HEK293 (cell line): ENCODE measurements around the gene GPR37.

Source experiments
- CTCF ChIA-PET: fragments of 350-600 bp; formaldehyde crosslinking; extraction: SDS; loops from one replicate; lab custom pipeline; 2021; ENCODE audit warnings: antibody characterized with exemption; lab: Yijun Ruan, JAX
- POLR2A ChIA-PET: fragments of 300-600 bp; formaldehyde crosslinking; extraction: SDS; loops from one replicate; lab custom pipeline; 2020; ENCODE audit warnings: antibody characterized with exemption, inconsistent platforms; lab: Yijun Ruan, JAX
- H3K27ac ChIP-seq: fragments of 200-500 bp; sonication (Bioruptor generic); 2 replicates; pipeline ENCODE4 v1.5.1; 2014; ENCODE audit warnings: low read depth, low read length, control low read depth, inconsistent platforms; ENCODE audit errors: extremely low read depth
- H3K36me3 ChIP-seq, 2 experiments: fragments of 200-500 bp in 1 of 2; sonication (Bioruptor generic) in 1 of 2; 1 replicate in 1 of 2; 2 replicates in 1 of 2; pipeline ENCODE4 v1.5.1; 2014 to 2017; ENCODE audit warnings: inconsistent platforms in 2 of 2, low read length in 2 of 2; ENCODE audit not compliant: control insufficient read depth in 2 of 2, insufficient read depth in 1 of 2
- H3K4me1 ChIP-seq: fragments of 200-500 bp; sonication (Bioruptor generic); 2 replicates; pipeline ENCODE4 v1.5.1; 2014; ENCODE audit warnings: mild to moderate bottlenecking, low read length, inconsistent platforms; ENCODE audit not compliant: control insufficient read depth, insufficient read depth
- H3K4me3 ChIP-seq: 2 replicates; pipeline ENCODE4 v1.5.1; 2011; ENCODE audit warnings: low read depth, mild to moderate bottlenecking, control low read depth, low read length, moderate library complexity
- H3K9me3 ChIP-seq: fragments of 200-500 bp; sonication (Bioruptor generic); 2 replicates; pipeline ENCODE4 v1.5.1; 2014; ENCODE audit warnings: low read depth, low read length, inconsistent platforms; ENCODE audit not compliant: control insufficient read depth, insufficient read depth
- CTCF ChIP-seq: fragments of 450-650 bp; formaldehyde crosslinking; IDR thresholded peaks from 2 replicates; pipeline ENCODE4 v1.5.1; 2016; ENCODE audit warnings: missing biosample characterization, missing genetic modification characterization
- FEZF1 ChIP-seq: fragments of 450-650 bp; formaldehyde crosslinking; IDR thresholded peaks from 2 replicates; pipeline ENCODE4 v1.5.1; 2016; ENCODE audit warnings: missing biosample characterization, missing genetic modification characterization
- KLF1 ChIP-seq: fragments of 450-650 bp; formaldehyde crosslinking; IDR thresholded peaks from 2 replicates; pipeline ENCODE4 v1.5.1; 2016; ENCODE audit warnings: missing biosample characterization, missing genetic modification characterization
- KLF7 ChIP-seq: fragments of 450-650 bp; formaldehyde crosslinking; IDR thresholded peaks from 2 replicates; pipeline ENCODE4 v1.5.1; 2016; ENCODE audit warnings: missing biosample characterization, missing genetic modification characterization, borderline replicate concordance
- MYNN ChIP-seq: fragments of 450-650 bp; formaldehyde crosslinking; IDR thresholded peaks from 2 replicates; pipeline ENCODE4 v1.5.1; 2016; ENCODE audit warnings: missing biosample characterization, missing genetic modification characterization, borderline replicate concordance
- PRDM4 ChIP-seq: fragments of 450-650 bp; formaldehyde crosslinking; IDR thresholded peaks from 2 replicates; pipeline ENCODE4 v1.5.1; 2017; ENCODE audit warnings: missing biosample characterization, missing genetic modification characterization
- TSHZ1 ChIP-seq: fragments of 450-650 bp; formaldehyde crosslinking; IDR thresholded peaks from 2 replicates; pipeline ENCODE4 v1.5.1; 2016; ENCODE audit warnings: missing biosample characterization, missing genetic modification characterization, borderline replicate concordance
- YY2 ChIP-seq: fragments of 450-650 bp; formaldehyde crosslinking; IDR thresholded peaks from 2 replicates; pipeline ENCODE4 v1.5.1; 2016; ENCODE audit warnings: missing biosample characterization, missing genetic modification characterization
- ZBTB1 ChIP-seq: fragments of 450-650 bp; formaldehyde crosslinking; IDR thresholded peaks from 2 replicates; pipeline ENCODE4 v1.5.1; 2016; ENCODE audit warnings: missing biosample characterization, missing genetic modification characterization
- ZBTB21 ChIP-seq: fragments of 450-650 bp; formaldehyde crosslinking; IDR thresholded peaks from 2 replicates; pipeline ENCODE4 v1.5.1; 2017; ENCODE audit warnings: missing biosample characterization, missing genetic modification characterization
- ZBTB26 ChIP-seq: fragments of 450-650 bp; formaldehyde crosslinking; optimal IDR thresholded peaks from 2 replicates; pipeline ENCODE3; 2016; ENCODE audit warnings: missing biosample characterization, mild to moderate bottlenecking, missing genetic modification characterization
- ZBTB7A ChIP-seq: fragments of 450-650 bp; formaldehyde crosslinking; IDR thresholded peaks from 2 replicates; pipeline ENCODE4 v1.5.1; 2016; ENCODE audit warnings: low read depth, missing biosample characterization, missing genetic modification characterization
- ZBTB8A ChIP-seq: fragments of 450-650 bp; formaldehyde crosslinking; IDR thresholded peaks from 2 replicates; pipeline ENCODE4 v1.5.1; 2016; ENCODE audit warnings: missing biosample characterization, missing genetic modification characterization
- ZFHX2 ChIP-seq: fragments of 450-650 bp; formaldehyde crosslinking; conservative IDR thresholded peaks from 2 replicates; pipeline ENCODE4 v1.5.1; 2016; ENCODE audit warnings: missing biosample characterization, missing genetic modification characterization
- ZNF146 ChIP-seq: fragments of 450-650 bp; formaldehyde crosslinking; IDR thresholded peaks from 2 replicates; pipeline ENCODE4 v1.5.1; 2016; ENCODE audit warnings: missing biosample characterization, missing genetic modification characterization
- ZNF274 ChIP-seq, 2 experiments: fragments of 200-500 bp in 1 of 2; fragments of 450-650 bp in 1 of 2; sonication (Bioruptor generic) in 1 of 2; formaldehyde crosslinking in 1 of 2; IDR thresholded peaks; 2 replicates each; pipeline versions ENCODE4 v1.5.1 to v1.6.1; 2014 to 2016; ENCODE audit warnings: borderline replicate concordance in 1 of 2, inconsistent platforms in 1 of 2, low read length in 1 of 2, missing biosample characterization in 1 of 2, missing genetic modification characterization in 1 of 2
- ZNF416 ChIP-seq: fragments of 450-650 bp; formaldehyde crosslinking; IDR thresholded peaks from 2 replicates; pipeline ENCODE4 v1.5.1; 2016; ENCODE audit warnings: missing biosample characterization, missing genetic modification characterization
- ZNF433 ChIP-seq: fragments of 450-650 bp; formaldehyde crosslinking; IDR thresholded peaks from 2 replicates; pipeline ENCODE4 v1.5.1; 2016; ENCODE audit warnings: missing biosample characterization, missing genetic modification characterization, low read depth
- ZNF473 ChIP-seq: fragments of 450-650 bp; formaldehyde crosslinking; IDR thresholded peaks from 2 replicates; pipeline ENCODE4 v1.5.1; 2017; ENCODE audit warnings: missing biosample characterization, missing genetic modification characterization
- ZNF488 ChIP-seq: fragments of 450-650 bp; formaldehyde crosslinking; IDR thresholded peaks from 2 replicates; pipeline ENCODE4 v1.5.1; 2016; ENCODE audit warnings: missing biosample characterization, missing genetic modification characterization
- ZNF514 ChIP-seq: fragments of 450-650 bp; formaldehyde crosslinking; IDR thresholded peaks from 2 replicates; pipeline ENCODE4 v1.5.1; 2016; ENCODE audit warnings: missing biosample characterization, missing genetic modification characterization
- ZNF621 ChIP-seq: fragments of 450-650 bp; formaldehyde crosslinking; IDR thresholded peaks from 2 replicates; pipeline ENCODE4 v1.5.1; 2017; ENCODE audit warnings: missing biosample characterization, missing genetic modification characterization
- ZNF629 ChIP-seq: fragments of 450-650 bp; formaldehyde crosslinking; IDR thresholded peaks from 2 replicates; pipeline ENCODE4 v1.5.1; 2017; ENCODE audit warnings: missing biosample characterization, missing genetic modification characterization
- ZNF658 ChIP-seq: fragments of 450-650 bp; formaldehyde crosslinking; IDR thresholded peaks from 2 replicates; pipeline ENCODE4; 2016; ENCODE audit warnings: missing biosample characterization, missing genetic modification characterization
- ZSCAN30 ChIP-seq: fragments of 450-650 bp; IDR thresholded peaks from 2 replicates; pipeline ENCODE4 v1.5.1; 2018; ENCODE audit warnings: missing biosample characterization, mild to moderate bottlenecking, missing genetic modification characterization, moderate library complexity

The GPR37 gene

GRCh38 chr7:124724079-124724478 lies 41.5 kb downstream of the GPR37 start (continued):
- TF ChIP-seq ZNF488 (tag by site-specific recombination) (no peak), KLF7 (no peak), PRDM4 (tag by site-specific recombination) (no peak), ZNF433 (tag by site-specific recombination) (no peak), ZSCAN30 (no peak), ZBTB21 (no peak), ZBTB8A (tag by site-specific recombination) (no peak), YY2 (tag by site-specific recombination) (no peak), ZBTB7A (tag by site-specific recombination) (no peak), ZNF146 (tag by site-specific recombination) (no peak)

GRCh38 chr7:124723012-124723411 lies 42.6 kb downstream of the GPR37 start:
- H3K9me3 ChIP-seq: no peaks in the 10 kb centered on the region
- TF ChIP-seq KLF1: no peak
- no peak for TF ChIP-seq ZNF473 (tag by site-specific recombination)
- TF ChIP-seq MYNN (tag by site-specific recombination): no peak
- no peak for TF ChIP-seq ZBTB1 (tag by site-specific recombination)
- TF ChIP-seq TSHZ1 (tag by site-specific recombination): no peak
- TF ChIP-seq ZNF629 (tag by site-specific recombination): no peak
- TF ChIP-seq ZNF274 (IDR thresholded peaks at IDR 0.05; ENCODE audit: low read length): no peak
- TF ChIP-seq ZNF274 (tag by site-specific recombination; IDR thresholded peaks at IDR 0.05; ENCODE audit: borderline replicate concordance): no peak
- TF ChIP-seq ZNF658 (tag by site-specific recombination): no peak
- no peak for TF ChIP-seq ZNF416 (tag by site-specific recombination)
- TF ChIP-seq FEZF1 (tag by site-specific recombination): no peak
- TF ChIP-seq ZBTB26 (tag by site-specific recombination): no peak
- no peak for TF ChIP-seq ZFHX2 (tag by site-specific recombination)
- TF ChIP-seq ZNF514 (tag by site-specific recombination): no peak
- TF ChIP-seq ZNF621 (tag by site-specific recombination): no peak
- TF ChIP-seq CTCF (tag by site-specific recombination): no peak
- POLR2A ChIA-PET: no interaction called here
- no peak overlapping the region for H3K27ac ChIP-seq
- CTCF ChIA-PET: no interaction called here
- H3K4me3 ChIP-seq: no peak overlapping the region
- H3K36me3 ChIP-seq: no peaks in the 10 kb centered on the region
- H3K4me1 ChIP-seq: no peaks in the 10 kb centered on the region
